Mucosa of rectum (tissue), 2 donors: ENCODE results near the gene OR6C4.
"Not testable (repeated sequence)": the region's sequence is repeated elsewhere in the genome, so short reads cannot be mapped to it uniquely, and the experiment has no call there.

Experiments
- H3K27ac ChIP-seq, 2 donors: one replicate each; pipeline ENCODE4 v1.7.0; 2013; ENCODE audit warnings: inconsistent platforms in 2 of 2, low read depth in 2 of 2, low read length in 2 of 2
- H3K27me3 ChIP-seq, 2 donors: one replicate each; pipeline ENCODE4 v1.7.0; 2013; ENCODE audit warnings: low read length in 2 of 2; ENCODE audit not compliant: control insufficient read depth in 2 of 2, insufficient read depth in 2 of 2
- H3K36me3 ChIP-seq, 2 donors: one replicate each; pipeline ENCODE4 v1.7.0; 2013; ENCODE audit warnings: low read length in 2 of 2; ENCODE audit not compliant: control insufficient read depth in 2 of 2, insufficient read depth in 2 of 2
- H3K4me1 ChIP-seq, 2 donors: one replicate each; pipeline ENCODE4 v1.7.0; 2013; ENCODE audit warnings: low read length in 2 of 2, mild to moderate bottlenecking in 1 of 2; ENCODE audit not compliant: control insufficient read depth in 2 of 2, insufficient read depth in 2 of 2
- H3K4me3 ChIP-seq, 2 donors: one replicate each; pipeline ENCODE4 v1.7.0; 2013; ENCODE audit warnings: low read length in 2 of 2
- H3K9ac ChIP-seq, 2 donors: one replicate each; pipeline ENCODE4 v1.7.0; 2013; ENCODE audit warnings: low read length in 2 of 2, low read depth in 1 of 2, mild to moderate bottlenecking in 1 of 2
- H3K9me3 ChIP-seq, 2 donors: one replicate each; pipeline ENCODE4 v1.7.0; 2013; ENCODE audit warnings: low read length in 2 of 2; ENCODE audit not compliant: control insufficient read depth in 2 of 2
- donor health status: healthy.
- donor health status: Normal muscosa, but diverticular disease.

OR6C4 gene

DNA sequence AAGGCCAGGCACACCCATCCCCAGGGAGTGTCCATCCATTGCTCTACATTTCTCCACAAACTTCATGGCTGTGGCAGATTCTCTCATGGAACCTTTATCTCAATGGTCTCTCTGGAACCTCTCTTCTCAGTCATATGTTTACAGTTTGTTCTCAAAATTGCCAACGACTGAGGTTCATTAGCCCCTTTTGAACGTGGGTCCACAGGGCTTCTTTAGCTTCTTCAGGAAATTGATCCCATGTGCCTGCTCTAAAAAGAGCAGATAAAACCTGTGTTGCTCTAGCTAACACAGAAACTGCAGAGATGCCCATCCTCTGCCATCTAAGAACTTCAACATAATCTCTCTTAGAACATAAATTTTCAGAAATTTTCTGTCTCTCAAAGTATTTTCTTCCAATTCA lies at the start of gene OR6C4:
Gene OR6C4 (plus strand): TSS at position 301 of the 400 bp plus-strand sequence. CDS start 1,625 bp downstream, outside the sequence.
- Histone ChIP-seq H3K27me3 (no peaks in the 10 kb centered on the region), H3K4me3 (no peak within 1 kb of the TSS), H3K9ac (no peak within 1 kb of the TSS), H3K4me1 (no peaks in the 10 kb centered on the region), H3K27ac (no peak within 1 kb of the TSS), H3K36me3 (no peaks in the 10 kb centered on the region), H3K9me3 (no peaks in the 10 kb centered on the region)

DNA sequence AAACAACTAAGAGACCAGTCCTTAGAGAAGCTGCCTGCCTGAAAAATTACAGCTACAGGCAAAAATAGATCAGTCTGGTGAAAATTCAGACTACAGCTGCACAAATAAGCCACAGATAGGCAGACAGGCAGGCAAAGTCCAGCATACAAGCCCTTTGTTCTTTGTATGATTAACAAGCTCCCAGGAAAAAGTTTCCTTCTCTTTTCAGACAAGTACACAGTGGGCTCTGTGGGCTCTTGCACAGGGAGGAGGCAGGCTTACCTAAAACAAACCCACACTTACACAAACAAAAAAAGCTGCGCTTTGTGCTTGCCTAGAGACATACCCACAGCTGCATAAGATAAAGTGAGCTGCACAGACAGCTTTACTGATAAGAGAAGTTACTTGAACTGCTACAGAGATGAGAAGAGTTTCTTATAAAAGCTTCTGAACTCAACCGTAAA lies 49.6 kb upstream of the OR6C4 start:
- H3K27ac ChIP-seq, result no peak overlapping the region
- H3K9ac ChIP-seq, result no peak overlapping the region
- no peaks in the 10 kb centered on the region for H3K9me3 ChIP-seq
- no peaks in the 10 kb centered on the region for H3K27me3 ChIP-seq
- no peaks in the 10 kb centered on the region for H3K36me3 ChIP-seq
- H3K4me1 ChIP-seq, result peaks cover 0 to 2% of the 10 kb centered on the region in 2 donors
- H3K4me3 ChIP-seq, result no peak overlapping the region

GRCh38 chr12:55501601-55502000 lies 47.8 kb upstream of the OR6C4 start:
- no peaks in the 10 kb centered on the region for H3K36me3 ChIP-seq
- H3K9me3 ChIP-seq, result no peaks in the 10 kb centered on the region
- H3K4me3 ChIP-seq, result no peak overlapping the region
- no peaks in the 10 kb centered on the region for H3K27me3 ChIP-seq
- peaks cover 0 to 2% of the 10 kb centered on the region in 2 donors for H3K4me1 ChIP-seq
- H3K9ac ChIP-seq, result no peak overlapping the region
- H3K27ac ChIP-seq, result no peak overlapping the region

GRCh38 chr12:55515696-55516095 lies 33.7 kb upstream of the OR6C4 start:
- H3K27me3 ChIP-seq, result no peaks in the 10 kb centered on the region
- H3K9me3 ChIP-seq, result no peaks in the 10 kb centered on the region
- H3K36me3 ChIP-seq, result no peaks in the 10 kb centered on the region
- no peaks in the 10 kb centered on the region for H3K4me1 ChIP-seq
- no peak overlapping the region for H3K9ac ChIP-seq
- no peak overlapping the region for H3K4me3 ChIP-seq
- no peak overlapping the region for H3K27ac ChIP-seq

- no peaks in the 10 kb centered on the region for H3K27me3 ChIP-seq
- H3K4me1 ChIP-seq, result no peaks in the 10 kb centered on the region
- H3K9ac ChIP-seq, result no peak overlapping the region
- no peaks in the 10 kb centered on the region for H3K9me3 ChIP-seq
- H3K36me3 ChIP-seq, result no peaks in the 10 kb centered on the region
- no peak overlapping the region for H3K4me3 ChIP-seq
- H3K27ac ChIP-seq, result no peak overlapping the region
Measured at GRCh38 chr12:55516391-55516790, 33.0 kb upstream of the OR6C4 start.

DNA sequence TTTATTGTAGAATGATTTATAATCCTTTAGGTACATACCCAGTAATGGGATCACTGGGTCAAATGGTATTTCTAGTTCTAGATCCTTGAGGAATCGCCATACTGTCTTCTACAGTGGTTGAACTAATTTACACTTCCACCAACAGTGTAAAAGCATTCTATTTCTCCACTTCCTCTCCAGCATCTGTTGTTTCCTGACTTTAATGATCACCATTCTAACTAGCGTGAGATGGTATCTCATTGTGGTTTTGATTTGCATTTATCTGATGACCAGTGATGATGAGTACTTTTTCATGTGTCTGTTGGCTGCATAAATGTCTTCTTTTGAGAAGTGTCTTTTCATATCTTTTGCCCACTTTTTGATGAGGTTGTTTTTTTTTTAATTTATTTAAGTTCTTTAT lies 1.2 kb upstream of the OR6C4 start:
- H3K36me3 ChIP-seq, H3K4me1 ChIP-seq, H3K9ac ChIP-seq, H3K27ac ChIP-seq, H3K9me3 ChIP-seq, H3K4me3 ChIP-seq, H3K27me3 ChIP-seq: not testable (repeated sequence)

DNA sequence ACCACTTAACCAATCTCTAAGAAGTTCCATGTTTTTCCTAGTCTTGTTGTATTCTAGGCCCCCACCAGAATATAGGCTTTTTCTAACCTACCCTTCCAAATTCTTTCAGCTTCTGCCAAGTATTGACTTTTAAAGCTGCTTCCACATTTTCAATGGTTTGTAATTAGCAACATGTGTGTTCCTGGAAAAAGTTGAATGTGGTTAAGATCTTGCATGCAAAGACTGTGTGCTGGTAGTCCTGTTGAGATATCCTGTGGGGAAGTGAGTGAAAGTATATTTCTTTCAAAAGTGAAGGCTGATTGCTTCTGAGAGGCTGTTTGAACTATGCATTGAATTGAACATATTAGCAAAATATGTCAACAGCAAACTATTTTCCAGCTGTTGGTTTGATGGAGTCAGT lies 646 bp upstream of the OR6C4 start:
- H3K9ac ChIP-seq, result no peak overlapping the region
- no peaks in the 10 kb centered on the region for H3K36me3 ChIP-seq
- H3K27me3 ChIP-seq, result no peaks in the 10 kb centered on the region
- H3K9me3 ChIP-seq, result no peaks in the 10 kb centered on the region
- H3K4me1 ChIP-seq, result no peaks in the 10 kb centered on the region
- no peak overlapping the region for H3K27ac ChIP-seq
- H3K4me3 ChIP-seq, result no peak overlapping the region

- H3K4me1 ChIP-seq, result no peaks in the 10 kb centered on the region
- peaks cover 0 to 3% of the 10 kb centered on the region in 2 donors for H3K9me3 ChIP-seq
- H3K9ac ChIP-seq, result no peak overlapping the region
- H3K4me3 ChIP-seq, result no peak overlapping the region
- no peaks in the 10 kb centered on the region for H3K27me3 ChIP-seq
- no peak overlapping the region for H3K27ac ChIP-seq
- H3K36me3 ChIP-seq, result no peaks in the 10 kb centered on the region
Measured at GRCh38 chr12:55554296-55554695, 4.9 kb downstream of the OR6C4 start.

GRCh38 chr12:55570060-55570459 lies 20.7 kb downstream of the OR6C4 start:
- H3K9me3 ChIP-seq, H3K36me3 ChIP-seq, H3K27ac ChIP-seq, H3K9ac ChIP-seq, H3K27me3 ChIP-seq, H3K4me1 ChIP-seq, H3K4me3 ChIP-seq: not testable (repeated sequence)

GRCh38 chr12:55570689-55571088 lies 21.3 kb downstream of the OR6C4 start:
- H3K27ac ChIP-seq, H3K4me3 ChIP-seq, H3K9me3 ChIP-seq: not testable (repeated sequence)

DNA sequence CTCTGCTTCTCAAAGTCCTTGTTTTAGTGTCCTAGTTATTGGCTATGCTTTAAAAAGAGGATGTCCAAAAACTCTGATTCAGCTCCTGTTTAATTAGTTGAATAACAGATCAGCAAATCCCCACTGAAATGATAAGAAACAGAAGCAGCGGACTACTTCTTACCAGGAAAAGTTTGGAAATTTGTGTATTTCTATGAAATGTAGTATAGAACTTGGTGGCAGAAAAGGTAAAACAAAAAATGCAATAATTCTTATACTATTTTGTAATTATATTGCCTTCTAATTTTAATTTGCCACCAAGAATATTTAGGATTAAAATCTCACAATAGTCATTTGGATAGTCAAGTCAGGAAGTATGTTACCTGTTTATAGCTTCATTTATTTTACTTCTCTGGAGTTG lies 22.8 kb downstream of the OR6C4 start, which contains the start of gene OR2AP1:
Gene OR2AP1 (plus strand): TSS at position 301 of the 400 bp plus-strand sequence. CDS start 1,947 bp downstream, outside the sequence.
- no peak within 1 kb of the TSS for H3K9ac ChIP-seq
- H3K27ac ChIP-seq, result no peak within 1 kb of the TSS
- no peaks in the 10 kb centered on the region for H3K27me3 ChIP-seq
- no peak within 1 kb of the TSS for H3K4me3 ChIP-seq
- H3K4me1 ChIP-seq, result no peaks in the 10 kb centered on the region
- H3K9me3 ChIP-seq, result no peaks in the 10 kb centered on the region
- H3K36me3 ChIP-seq, result no peaks in the 10 kb centered on the region

More at GRCh38 chr12:55570689-55571088, 21.3 kb downstream of the OR6C4 start:
- not testable (repeated sequence) for H3K9ac ChIP-seq, H3K36me3 ChIP-seq, H3K4me1 ChIP-seq, H3K27me3 ChIP-seq
